ENCODE measurements around the gene NSUN7. TPM values are rescaled to one million over a fixed set of nuclear protein-coding genes. Genes with fewer than 3 reads are reported as not detected.

NSUN7 gene
- total RNA-seq, 2 experiments from 2014 or later, result 0.14 to 0.39 TPM

- intact Hi-C loops (cut with DNase I, micrococcal nuclease), result loop anchor here (5.0 to 10.0 kb wide), 3 partner anchors 104 to 159 kb away; no protein-coding TSS in a partner anchor
- Histone ChIP-seq H3K9me3 (ENCODE audit: control insufficient read depth in 1 of 2, insufficient read depth in 1 of 2, low read length in 2 of 2) (no peaks in the 10 kb centered on the region), H3K4me1 (ENCODE audit: insufficient read depth, low read length) (no peaks in the 10 kb centered on the region), H3K27me3 (ENCODE audit: control insufficient read depth in 1 of 2, insufficient read depth in 2 of 2, low read length in 2 of 2) (peaks cover 0 to 3% of the 10 kb centered on the region in 2 experiments), H3K36me3 (ENCODE audit: insufficient read depth, low read length) (no peaks in the 10 kb centered on the region), H3K4me3 (ENCODE audit: low read length) (no peak overlapping the region), H3K27ac (ENCODE audit: low read depth in 1 of 2, low read length in 2 of 2) (no peak overlapping the region)
- CTCF ChIA-PET, result no interaction called here
- H3K36me3 Mint-ChIP-seq (ENCODE audit: low read depth), result no peaks in the 10 kb centered on the region
- no peaks in the 10 kb centered on the region for H3K4me1 Mint-ChIP-seq (ENCODE audit: low read depth)
- DNase-seq (no peak), ATAC-seq (ENCODE audit: poor library complexity) (no peak)
- no peak overlapping the region for H3K27ac Mint-ChIP-seq
- TF ChIP-seq, protein P1, sequence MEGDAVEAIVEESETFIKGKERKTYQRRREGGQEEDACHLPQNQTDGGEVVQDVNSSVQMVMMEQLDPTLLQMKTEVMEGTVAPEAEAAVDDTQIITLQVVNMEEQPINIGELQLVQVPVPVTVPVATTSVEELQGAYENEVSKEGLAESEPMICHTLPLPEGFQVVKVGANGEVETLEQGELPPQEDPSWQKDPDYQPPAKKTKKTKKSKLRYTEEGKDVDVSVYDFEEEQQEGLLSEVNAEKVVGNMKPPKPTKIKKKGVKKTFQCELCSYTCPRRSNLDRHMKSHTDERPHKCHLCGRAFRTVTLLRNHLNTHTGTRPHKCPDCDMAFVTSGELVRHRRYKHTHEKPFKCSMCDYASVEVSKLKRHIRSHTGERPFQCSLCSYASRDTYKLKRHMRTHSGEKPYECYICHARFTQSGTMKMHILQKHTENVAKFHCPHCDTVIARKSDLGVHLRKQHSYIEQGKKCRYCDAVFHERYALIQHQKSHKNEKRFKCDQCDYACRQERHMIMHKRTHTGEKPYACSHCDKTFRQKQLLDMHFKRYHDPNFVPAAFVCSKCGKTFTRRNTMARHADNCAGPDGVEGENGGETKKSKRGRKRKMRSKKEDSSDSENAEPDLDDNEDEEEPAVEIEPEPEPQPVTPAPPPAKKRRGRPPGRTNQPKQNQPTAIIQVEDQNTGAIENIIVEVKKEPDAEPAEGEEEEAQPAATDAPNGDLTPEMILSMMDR (IDR thresholded peaks at IDR 0.05), result no peak
- peaks cover 6% of the 10 kb centered on the region for H3K27me3 Mint-ChIP-seq
- POLR2A ChIA-PET, result no interaction called here
- no peaks in the 10 kb centered on the region for H3K9me3 Mint-ChIP-seq
- H3K4me3 Mint-ChIP-seq, result no peak overlapping the region
Measured at GRCh38 chr4:40737879-40738278, 11.9 kb upstream of the NSUN7 start.

DNA sequence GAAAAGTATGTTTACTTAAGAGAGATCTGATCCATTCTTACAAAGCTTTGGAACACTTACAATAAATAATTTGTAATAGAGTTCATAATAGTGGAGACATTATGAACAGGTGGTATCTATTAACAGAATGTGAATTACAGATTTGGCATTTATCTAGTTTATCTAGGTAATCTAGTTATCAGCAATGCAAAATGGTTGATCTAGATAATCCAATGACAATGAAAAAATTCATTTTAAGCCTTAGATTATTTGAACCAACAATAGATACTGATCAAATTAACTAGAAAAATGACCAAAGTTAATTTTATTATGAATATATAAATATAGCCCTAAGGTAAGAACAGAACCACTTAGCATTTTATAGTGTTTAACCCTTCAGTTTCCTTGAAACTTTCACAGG is 10.4 kb upstream of the NSUN7 start:
- Histone ChIP-seq H3K27me3 (ENCODE audit: control insufficient read depth in 1 of 2, insufficient read depth in 2 of 2, low read length in 2 of 2) (peaks cover 0 to 3% of the 10 kb centered on the region in 2 experiments), H3K4me1 (ENCODE audit: insufficient read depth, low read length) (no peaks in the 10 kb centered on the region), H3K9me3 (ENCODE audit: control insufficient read depth in 1 of 2, insufficient read depth in 1 of 2, low read length in 2 of 2) (no peaks in the 10 kb centered on the region), H3K36me3 (ENCODE audit: insufficient read depth, low read length) (no peaks in the 10 kb centered on the region), H3K4me3 (ENCODE audit: low read length) (no peak overlapping the region), H3K27ac (ENCODE audit: low read depth in 1 of 2, low read length in 2 of 2) (no peak overlapping the region)
- Mint-ChIP-seq H3K27me3 (peaks cover 6% of the 10 kb centered on the region), H3K4me1 (ENCODE audit: low read depth) (peaks cover 4% of the 10 kb centered on the region), H3K36me3 (ENCODE audit: low read depth) (no peaks in the 10 kb centered on the region), H3K4me3 (no peak overlapping the region), H3K9me3 (no peaks in the 10 kb centered on the region), H3K27ac (no peak overlapping the region)
- POLR2A ChIA-PET, result no interaction called here
- CTCF ChIA-PET, result interaction anchor here (0.8 kb wide), 1 partner anchor 14 kb away, joined by 3 read pairs; no protein-coding TSS in a partner anchor
- DNase-seq (no peak), ATAC-seq (ENCODE audit: poor library complexity) (no peak)
- TF ChIP-seq, protein P1 (IDR thresholded peaks at IDR 0.05), result no peak
- intact Hi-C loops (cut with DNase I, micrococcal nuclease), result loop anchor here (5.0 to 10.0 kb wide), 3 partner anchors 103 to 158 kb away; no protein-coding TSS in a partner anchor

DNA sequence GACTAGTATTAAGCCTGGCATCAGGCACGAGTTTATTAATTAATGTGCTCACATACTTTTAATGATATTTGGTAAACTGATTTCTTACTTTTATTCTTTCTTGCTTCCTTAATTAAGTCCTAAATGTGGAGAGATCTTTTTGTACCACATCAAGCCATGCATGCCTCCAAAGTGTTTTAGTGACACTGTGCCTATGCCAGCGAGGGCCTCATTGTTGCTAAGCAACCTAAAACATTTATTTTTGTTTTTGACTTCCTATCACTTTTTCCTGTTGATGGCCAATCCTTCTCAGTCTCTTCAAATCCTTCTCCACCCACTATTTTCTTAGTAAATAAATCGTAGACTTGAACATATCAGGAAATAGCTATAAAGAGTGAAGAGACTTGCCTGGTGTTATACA is 5.5 kb upstream of the NSUN7 start:
- Histone ChIP-seq H3K4me1 (ENCODE audit: insufficient read depth, low read length) (no peaks in the 10 kb centered on the region), H3K4me3 (ENCODE audit: low read length) (no peak overlapping the region), H3K9me3 (ENCODE audit: control insufficient read depth in 1 of 2, insufficient read depth in 1 of 2, low read length in 2 of 2) (peaks cover 0 to 3% of the 10 kb centered on the region in 2 experiments), H3K36me3 (ENCODE audit: insufficient read depth, low read length) (no peaks in the 10 kb centered on the region), H3K27me3 (ENCODE audit: control insufficient read depth in 1 of 2, insufficient read depth in 2 of 2, low read length in 2 of 2) (peaks cover 4 to 8% of the 10 kb centered on the region in 2 experiments), H3K27ac (ENCODE audit: low read depth in 1 of 2, low read length in 2 of 2) (no peak overlapping the region)
- TF ChIP-seq, protein P1 (IDR thresholded peaks at IDR 0.05), result no peak
- H3K4me1 Mint-ChIP-seq (ENCODE audit: low read depth), result peaks cover 6% of the 10 kb centered on the region
- no peak overlapping the region for H3K4me3 Mint-ChIP-seq
- H3K9me3 Mint-ChIP-seq, result no peaks in the 10 kb centered on the region
- POLR2A ChIA-PET, result no interaction called here
- no peaks in the 10 kb centered on the region for H3K36me3 Mint-ChIP-seq (ENCODE audit: low read depth)
- CTCF ChIA-PET, result no interaction called here
- DNase-seq (peak in 3 of 14 experiments; percentile 7 to 18 (median 13)), ATAC-seq (ENCODE audit: poor library complexity) (no peak)
- intact Hi-C loops (cut with DNase I, micrococcal nuclease), result no loop called here
- H3K27me3 Mint-ChIP-seq, result peaks cover 21% of the 10 kb centered on the region
- no peak overlapping the region for H3K27ac Mint-ChIP-seq

All from CD4-positive, alpha-beta T cell (primary cell).